Measurements from ENCODE around the gene KDM7A.

GRCh38 chr7:140206616-140207389, 30.0 kb upstream of the KDM7A start:
- TF ChIP-seq CTCF (IDR thresholded peaks at IDR 0.05; ENCODE audit: poor library complexity) (no peak), EZH2 (IDR thresholded peaks at IDR 0.05; ENCODE audit: borderline replicate concordance) (no peak)

Data from hepatocyte (in vitro differentiated cells).